Liver (tissue), 3 donors: Measurements from ENCODE around the gene NTMT1.

Source experiments
- CTCF ChIP-seq: fragments of 150-350 bp; IDR thresholded peaks from 2 replicates; pipeline ENCODE4 v1.5.1; 2017; ENCODE audit warnings: improper control_type of control experiment, low read depth, low read length; ENCODE audit not compliant: missing input control
- GABPA ChIP-seq, 2 donors: IDR thresholded peaks in 1 of 2; conservative IDR thresholded peaks in 1 of 2; 2 replicates each; pipeline ENCODE4 v1.6.1; 2016; ENCODE audit warnings: antibody characterized with exemption in 2 of 2, mild to moderate bottlenecking in 1 of 2, moderate library complexity in 1 of 2
- HNF4G ChIP-seq: IDR thresholded peaks from 2 replicates; pipeline ENCODE4 v1.6.1; 2016; ENCODE audit warnings: antibody characterized with exemption
- JUND ChIP-seq, 2 donors: IDR thresholded peaks; 2 replicates each; pipeline ENCODE4 v1.6.1; 2016; ENCODE audit warnings: antibody characterized with exemption in 2 of 2
- RXRA ChIP-seq, 2 donors: IDR thresholded peaks; 2 replicates each; pipeline ENCODE4 v1.6.1; 2017 to 2018; ENCODE audit warnings: antibody characterized with exemption in 2 of 2, mild to moderate bottlenecking in 1 of 2
- TAF1 ChIP-seq: conservative IDR thresholded peaks from 2 replicates; pipeline ENCODE4 v1.6.1; 2016; ENCODE audit warnings: antibody characterized with exemption, mild to moderate bottlenecking
- YY1 ChIP-seq: IDR thresholded peaks from 2 replicates; pipeline ENCODE4 v1.6.1; 2016; ENCODE audit warnings: antibody characterized with exemption, mild to moderate bottlenecking
- TF ChIP-seq, protein P1 (sequence below): IDR thresholded peaks from 2 replicates; pipeline ENCODE4 v1.6.1; 2016; ENCODE audit warnings: antibody characterized with exemption, mild to moderate bottlenecking
- TF ChIP-seq, protein P2 (sequence below): IDR thresholded peaks from 2 replicates; pipeline ENCODE4 v1.6.1; 2016; ENCODE audit warnings: antibody characterized with exemption
- TF ChIP-seq, protein P3 (sequence below): IDR thresholded peaks from 2 replicates; pipeline ENCODE4 v1.6.1; 2016; ENCODE audit warnings: antibody characterized with exemption
- donor health status: healthy.
- donor health status: healthy.

DNA sequence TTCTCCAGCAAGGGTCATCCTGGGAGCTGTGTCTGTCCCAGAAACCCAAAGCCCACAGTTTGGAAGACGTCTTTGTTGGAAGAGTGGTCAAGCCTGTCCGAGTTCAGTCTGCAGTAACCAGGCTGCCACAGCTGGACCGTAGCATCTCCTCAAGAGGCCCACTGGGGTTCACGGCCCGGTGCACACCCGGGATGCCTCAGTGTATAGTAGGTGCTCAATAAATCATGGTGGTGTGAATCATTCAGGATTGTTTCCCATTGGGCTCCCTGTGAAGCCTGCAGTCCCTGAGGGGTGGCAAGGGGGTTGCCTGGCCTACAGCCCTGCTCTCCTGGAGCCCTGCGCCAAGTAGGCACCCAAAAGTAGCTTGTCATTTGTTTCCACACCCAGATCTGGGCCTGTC, 29.2 kb downstream of the NTMT1 start:
- TF ChIP-seq CTCF (no peak), JUND (IDR thresholded peaks at IDR 0.05) (no peak), RXRA (IDR thresholded peaks at IDR 0.05) (no peak), GABPA (IDR thresholded peaks at IDR 0.05 in 1 of 2, conservative IDR thresholded peaks at IDR 0.05 in 1 of 2) (no peak), YY1 (no peak), TAF1 (no peak), HNF4G (no peak)
- TF ChIP-seq, protein P1, sequence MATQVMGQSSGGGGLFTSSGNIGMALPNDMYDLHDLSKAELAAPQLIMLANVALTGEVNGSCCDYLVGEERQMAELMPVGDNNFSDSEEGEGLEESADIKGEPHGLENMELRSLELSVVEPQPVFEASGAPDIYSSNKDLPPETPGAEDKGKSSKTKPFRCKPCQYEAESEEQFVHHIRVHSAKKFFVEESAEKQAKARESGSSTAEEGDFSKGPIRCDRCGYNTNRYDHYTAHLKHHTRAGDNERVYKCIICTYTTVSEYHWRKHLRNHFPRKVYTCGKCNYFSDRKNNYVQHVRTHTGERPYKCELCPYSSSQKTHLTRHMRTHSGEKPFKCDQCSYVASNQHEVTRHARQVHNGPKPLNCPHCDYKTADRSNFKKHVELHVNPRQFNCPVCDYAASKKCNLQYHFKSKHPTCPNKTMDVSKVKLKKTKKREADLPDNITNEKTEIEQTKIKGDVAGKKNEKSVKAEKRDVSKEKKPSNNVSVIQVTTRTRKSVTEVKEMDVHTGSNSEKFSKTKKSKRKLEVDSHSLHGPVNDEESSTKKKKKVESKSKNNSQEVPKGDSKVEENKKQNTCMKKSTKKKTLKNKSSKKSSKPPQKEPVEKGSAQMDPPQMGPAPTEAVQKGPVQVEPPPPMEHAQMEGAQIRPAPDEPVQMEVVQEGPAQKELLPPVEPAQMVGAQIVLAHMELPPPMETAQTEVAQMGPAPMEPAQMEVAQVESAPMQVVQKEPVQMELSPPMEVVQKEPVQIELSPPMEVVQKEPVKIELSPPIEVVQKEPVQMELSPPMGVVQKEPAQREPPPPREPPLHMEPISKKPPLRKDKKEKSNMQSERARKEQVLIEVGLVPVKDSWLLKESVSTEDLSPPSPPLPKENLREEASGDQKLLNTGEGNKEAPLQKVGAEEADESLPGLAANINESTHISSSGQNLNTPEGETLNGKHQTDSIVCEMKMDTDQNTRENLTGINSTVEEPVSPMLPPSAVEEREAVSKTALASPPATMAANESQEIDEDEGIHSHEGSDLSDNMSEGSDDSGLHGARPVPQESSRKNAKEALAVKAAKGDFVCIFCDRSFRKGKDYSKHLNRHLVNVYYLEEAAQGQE, result no peak
- TF ChIP-seq, protein P2, sequence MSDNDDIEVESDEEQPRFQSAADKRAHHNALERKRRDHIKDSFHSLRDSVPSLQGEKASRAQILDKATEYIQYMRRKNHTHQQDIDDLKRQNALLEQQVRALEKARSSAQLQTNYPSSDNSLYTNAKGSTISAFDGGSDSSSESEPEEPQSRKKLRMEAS, result no peak
- TF ChIP-seq, protein P3, sequence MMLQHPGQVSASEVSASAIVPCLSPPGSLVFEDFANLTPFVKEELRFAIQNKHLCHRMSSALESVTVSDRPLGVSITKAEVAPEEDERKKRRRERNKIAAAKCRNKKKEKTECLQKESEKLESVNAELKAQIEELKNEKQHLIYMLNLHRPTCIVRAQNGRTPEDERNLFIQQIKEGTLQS, result no peak
